Measurements from ENCODE around the gene NASP. TPM values are rescaled to one million over a fixed set of nuclear protein-coding genes. Genes with fewer than 3 reads are reported as not detected.

Gene NASP
- total and polyA plus RNA-seq, 2 of the 4 experiments (the other 2 are of a cell fraction), result 56.6 to 124 TPM

GRCh38 chr1:45589861-45590260, 6.0 kb downstream of the NASP start:
- Histone ChIP-seq H3K4me3 (ENCODE audit: insufficient read depth, low read depth, low read length) (no peak overlapping the region), H3K27ac (ENCODE audit: insufficient read depth, low read length) (no peak overlapping the region), H4K5ac (ENCODE audit: low read depth, low read length) (no peak overlapping the region; the same call in 1 of the 2 replicates), H4K91ac (ENCODE audit: insufficient read depth, low read depth, low read length) (no peak overlapping the region), H2AFZ (replicated peaks; ENCODE audit: low read length, poor library complexity) (no peak overlapping the region), H2BK15ac (ENCODE audit: low read depth, low read length) (no peak overlapping the region), H3K36me3 (ENCODE audit: control insufficient read depth, insufficient read depth, low read length) (peaks cover 12% of the 10 kb centered on the region), H3K27me3 (ENCODE audit: control insufficient read depth, insufficient read depth, low read length) (no peaks in the 10 kb centered on the region), H3K4ac (ENCODE audit: low read depth, low read length) (no peak overlapping the region), H3K4me1 (ENCODE audit: control insufficient read depth, insufficient read depth, low read length) (no peaks in the 10 kb centered on the region; the same call in none of the 2 replicates), H2BK20ac (ENCODE audit: low read depth, low read length) (no peak overlapping the region), H3K56ac (ENCODE audit: extremely low read depth, insufficient read depth, low read length) (no peak overlapping the region), H3K18ac (ENCODE audit: low read depth, low read length) (no peak overlapping the region), H2BK5ac (ENCODE audit: low read depth, low read length, poor library complexity, severe bottlenecking) (no peak overlapping the region), H3K14ac (replicated peaks; ENCODE audit: low read depth, low read length) (no peak overlapping the region), H2BK120ac (ENCODE audit: low read depth, low read length) (no peak overlapping the region), H3K9me1 (ENCODE audit: insufficient read depth, low read length) (no peaks in the 10 kb centered on the region; the same call in 1 of the 2 replicates), H3K23ac (ENCODE audit: low read depth, low read length) (0 out of 2 replicates have a peak overlapping the region, but pooled peaks have one; percentile 8), H4K8ac (ENCODE audit: low read depth in 2 of 2, low read length in 2 of 2) (no peak overlapping the region), H2AK5ac (ENCODE audit: low read depth, low read length) (no peak overlapping the region), H3K79me1 (ENCODE audit: low read depth in 1 of 2, low read length in 2 of 2) (peaks cover 11 to 49% of the 10 kb centered on the region in 2 experiments), H3K9ac (ENCODE audit: low read depth, low read length) (no peak overlapping the region), H3K4me2 (ENCODE audit: low read depth, low read length) (no peak overlapping the region), H2AK9ac (replicated peaks; ENCODE audit: low read depth, low read length, poor library complexity) (no peak overlapping the region), H3K9me3 (ENCODE audit: control insufficient read depth, insufficient read depth, low read length) (no peaks in the 10 kb centered on the region), H4K20me1 (ENCODE audit: insufficient read depth, low read length) (peaks cover 42% of the 10 kb centered on the region)
- no peak for TF ChIP-seq ELK1 (IDR thresholded peaks at IDR 0.05; ENCODE audit: borderline replicate concordance, low read depth, low read length)
- TF ChIP-seq RAD21 (IDR thresholded peaks at IDR 0.05; ENCODE audit: low read length), result no peak
- no TSS peak for BruUV-seq (replicated peaks)
- ChIA-PET POLR2A (ENCODE audit: unreplicated experiment) (no interaction called here), CTCF (no interaction called here)
- in situ Hi-C loops (cut with MboI; ENCODE audit: low sequenced_read_pairs) (no loop called here), intact Hi-C loops (cut with micrococcal nuclease) (loop anchor here (5.0 kb wide), 1 partner anchor 97 kb away; the partner anchor contains the start of genes GPBP1L1 and TMEM69), dilution Hi-C loops (cut with HindIII; ENCODE audit: low sequenced_read_pairs, unreplicated experiment) (no loop called here)
- DNase-seq (no peak), ATAC-seq (ENCODE audit: low read depth) (no peak)
- WGBS, 2 experiments (ENCODE audit: extremely low coverage in 2 of 2, insufficient read length in 1 of 2), result no CpG with 5 or more reads among the region's 1 CpG
